Measurements from ENCODE around the gene ELMO1. TPM values are rescaled to one million over a fixed set of nuclear protein-coding genes. Genes with fewer than 3 reads are reported as not detected.

The ELMO1 gene
- total RNA-seq, 1 experiment from 2014 or later = 1.1 TPM

- TF ChIP-seq ATF3 (IDR thresholded peaks at IDR 0.05) = no peak
- no peak for TF ChIP-seq REST (IDR thresholded peaks at IDR 0.05; ENCODE audit: low read depth)
- TF ChIP-seq CBX3 (IDR thresholded peaks at IDR 0.05; ENCODE audit: low read depth) = no peak
- TF ChIP-seq YY1 (IDR thresholded peaks at IDR 0.05; ENCODE audit: extremely low read depth, insufficient replicate concordance, low read depth, low read length) = no peak
- TF ChIP-seq EZH2phosphoT487 (IDR thresholded peaks at IDR 0.05; ENCODE audit: borderline replicate concordance) = no peak
- TF ChIP-seq RAD21 (IDR thresholded peaks at IDR 0.05; ENCODE audit: low read depth) = no peak
Measured at GRCh38 chr7:36972140-36972518, 476.5 kb downstream of the ELMO1 start (continued).

GRCh38 chr7:36971515-36972139 lies 477.0 kb downstream of the ELMO1 start:
- H3K79me2 ChIP-seq (ENCODE audit: insufficient read depth, low read length) = no peaks in the 10 kb centered on the region
- H3K9ac ChIP-seq (ENCODE audit: low read length) = no peak overlapping the region
- H3K4me1 ChIP-seq (ENCODE audit: control insufficient read depth in 1 of 2, insufficient read depth in 2 of 2, low read length in 2 of 2) = peaks cover 0 to 3% of the 10 kb centered on the region in 2 experiments; a peak in 1 of 4 replicates
- H3K9me3 ChIP-seq (ENCODE audit: control insufficient read depth in 1 of 2, insufficient read depth in 1 of 2, low read depth in 1 of 2, low read length in 2 of 2) = no peaks in the 10 kb centered on the region
- H3K4me3 ChIP-seq (replicated peaks in 1 of 2; ENCODE audit: low read depth in 1 of 2, low read length in 2 of 2) = no peak overlapping the region
- no TSS peak for BruUV-seq (replicated peaks)
- no peak overlapping the region for H3K27ac ChIP-seq (ENCODE audit: low read depth, low read length)
- RAD21 ChIA-PET (ENCODE audit: low non-redundant PET in 1 of 2, low total read pairs in 2 of 2, uncharacterized antibody in 2 of 2, unreplicated experiment in 2 of 2) = interaction anchor here in 1 of 2 experiments (1.6 kb wide), 1 partner anchor 210 kb away, joined by 5 read pairs; no protein-coding TSS in a partner anchor
- CTCF ChIA-PET = interaction anchor here (1.1 to 1.4 kb wide), 3 partner anchors 14 to 227 kb away, joined by 3 to 6 read pairs (median 3); no protein-coding TSS in a partner anchor
- intact Hi-C loops (cut with micrococcal nuclease) = no loop called here
- H2AFZ ChIP-seq (ENCODE audit: low read depth, low read length, poor library complexity, severe bottlenecking) = no peak overlapping the region
- no peak for ATAC-seq
- TF ChIP-seq JUND (IDR thresholded peaks at IDR 0.05) (no peak), ATF3 (IDR thresholded peaks at IDR 0.05) (no peak), POLR2A (IDR thresholded peaks at IDR 0.05; ENCODE audit: borderline replicate concordance, extremely low read depth, insufficient read depth, insufficient read length) (no peak)
- POLR2A ChIA-PET = no interaction called here
- H3K36me3 ChIP-seq (ENCODE audit: control insufficient read depth in 1 of 2, insufficient read depth in 2 of 2, low read length in 2 of 2) = no peaks in the 10 kb centered on the region
- H3K9me2 ChIP-seq (ENCODE audit: insufficient read depth) = no peaks in the 10 kb centered on the region
- no peaks in the 10 kb centered on the region for H4K20me1 ChIP-seq (ENCODE audit: insufficient read depth)
- no peaks in the 10 kb centered on the region for H3K27me3 ChIP-seq (ENCODE audit: insufficient read depth, low read length)
- H3K4me2 ChIP-seq (ENCODE audit: low read length) = no peak overlapping the region
- no peak for DNase-seq (ENCODE audit: low read depth, low spot score)
